HG03520 (cell line): ENCODE data around the gene ABI3BP.
A peak's percentile ranks its signal among the peaks of the same experiment; 100 is the strongest.

Experiments
- ATAC-seq: cut with Tn5 transposase; IDR thresholded peaks from one replicate; pipeline ENCODE4 v1.9.1; 2021; ENCODE audit warnings: mild to moderate bottlenecking, moderate library complexity; ENCODE audit not compliant: unreplicated experiment

ABI3BP gene

DNA sequence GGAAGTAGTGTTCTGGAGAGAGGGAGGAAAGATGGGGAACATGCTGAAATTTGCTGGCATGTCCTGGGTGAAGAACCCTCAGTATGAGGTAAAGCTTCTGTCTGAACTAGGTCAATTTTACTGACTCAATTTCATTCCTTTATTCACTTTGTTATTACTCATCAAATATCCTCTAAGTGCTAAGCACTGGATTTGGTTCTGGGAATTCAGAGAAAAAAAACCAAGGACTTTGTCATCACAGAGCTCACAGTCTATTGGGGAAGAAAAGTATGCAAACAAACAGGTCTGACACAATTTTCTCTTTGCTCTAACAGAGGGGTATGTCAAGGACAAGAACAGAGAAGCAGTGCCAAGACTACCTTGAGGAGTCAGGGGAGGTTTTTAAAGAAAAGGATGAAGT lies 215.9 kb downstream of the ABI3BP start:
- no peak for ATAC-seq

DNA sequence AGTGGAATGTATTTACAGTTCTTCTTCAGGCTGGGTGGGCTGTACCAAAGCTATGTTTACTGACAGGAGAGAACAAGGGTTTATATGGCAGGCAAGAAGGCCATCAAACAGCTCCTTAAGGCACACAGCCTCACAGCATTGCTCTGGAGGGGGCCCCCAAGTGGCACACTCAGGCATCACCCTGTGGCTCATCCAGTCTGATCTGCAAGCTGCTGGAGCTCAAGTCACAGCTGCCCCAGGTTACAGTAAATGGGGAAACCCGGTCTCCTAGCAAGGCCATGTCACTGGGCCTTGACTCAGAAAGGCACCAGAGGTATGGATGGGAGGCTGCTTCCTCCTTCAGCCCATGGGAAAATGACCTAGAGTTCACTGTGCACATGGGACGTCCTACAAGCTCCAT lies 216.5 kb downstream of the ABI3BP start:
- ATAC-seq = no peak

DNA sequence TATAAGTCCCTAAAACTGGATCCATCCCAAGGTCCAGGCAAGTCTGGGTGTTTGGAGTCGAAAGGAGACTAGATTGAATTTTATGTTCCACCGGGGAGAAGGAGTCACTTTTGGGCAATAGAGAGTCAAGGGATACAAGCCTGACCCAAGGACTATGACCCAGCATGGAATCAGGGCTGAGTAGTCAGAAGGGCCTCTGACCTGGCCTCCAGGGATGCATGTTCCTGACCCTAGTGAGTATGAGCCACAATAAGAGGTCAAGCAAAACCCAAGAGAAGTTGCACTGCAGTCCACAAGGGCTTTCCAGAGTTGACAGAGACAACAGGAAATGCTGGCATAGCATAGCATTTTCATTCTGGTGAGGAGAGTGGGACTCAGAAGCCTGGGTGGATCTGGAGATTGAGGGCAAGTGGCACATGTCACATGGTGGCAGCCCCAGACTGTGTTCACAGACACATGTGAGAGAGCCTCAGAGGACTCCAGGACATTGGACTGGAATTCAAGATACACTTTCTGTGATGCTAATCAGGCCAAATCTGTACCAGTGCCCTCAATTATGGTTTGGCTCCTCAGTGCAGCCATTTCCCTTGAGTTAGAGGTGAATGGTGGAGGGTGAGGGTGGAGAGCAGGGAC lies 217.0 kb downstream of the ABI3BP start:
- no peak for ATAC-seq

DNA sequence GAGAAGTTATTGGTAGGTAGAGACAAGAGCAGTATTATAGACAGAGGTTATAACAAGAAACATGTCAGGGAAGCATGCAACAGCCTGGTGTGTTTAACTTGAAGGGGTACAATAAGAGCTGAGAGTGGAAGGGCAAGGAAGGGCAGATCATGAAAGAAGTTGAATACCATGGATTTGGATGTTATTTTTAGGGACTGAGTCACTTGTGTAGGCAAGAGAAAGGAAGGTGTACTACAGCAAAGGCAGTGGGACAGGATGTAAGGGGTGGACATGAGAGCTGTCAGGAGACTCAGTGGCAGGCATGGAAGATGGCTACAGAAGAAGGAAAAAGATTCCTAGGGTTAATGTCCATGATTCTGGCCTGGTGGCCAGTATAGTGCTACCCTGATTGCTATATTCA lies 217.6 kb downstream of the ABI3BP start:
- no peak for ATAC-seq

DNA sequence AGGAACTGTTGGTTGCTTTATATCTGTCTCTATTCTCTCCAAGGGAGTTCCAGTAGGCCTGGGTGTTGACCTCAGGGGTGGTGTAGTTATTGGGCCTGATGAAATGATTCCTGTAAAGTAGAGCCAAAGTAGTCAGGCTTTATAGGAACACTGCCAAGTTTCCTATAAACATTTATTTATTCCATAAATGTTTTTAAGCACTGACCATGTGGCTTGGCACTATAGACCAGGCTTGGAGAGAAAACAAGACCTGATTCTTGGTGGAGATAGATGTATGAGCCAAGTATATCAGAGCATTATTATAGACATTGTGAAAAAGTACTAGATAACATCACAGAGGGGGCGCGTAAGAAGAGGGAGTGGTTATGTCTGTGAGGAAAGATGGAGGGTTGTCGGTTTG lies 218.0 kb downstream of the ABI3BP start:
- ATAC-seq = no peak

DNA sequence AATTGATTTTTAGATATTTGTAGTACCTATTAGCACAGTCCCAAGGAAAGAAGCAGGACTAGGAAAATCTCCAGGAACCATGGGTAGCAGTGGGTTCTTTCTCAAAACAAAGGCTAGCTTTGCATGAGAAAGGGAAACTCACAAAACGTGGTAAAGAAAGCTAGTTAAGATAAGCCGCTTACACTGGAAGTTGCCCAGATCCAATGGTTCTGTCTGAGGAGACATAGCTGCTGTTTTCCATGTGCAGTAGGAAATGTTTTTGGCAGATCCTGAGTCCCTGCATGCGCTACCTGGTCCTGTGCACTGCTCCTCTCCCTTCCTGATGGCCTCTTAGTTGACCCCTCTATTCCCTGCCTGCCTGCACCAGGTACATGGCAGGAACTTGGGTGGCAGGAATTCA lies 223.5 kb downstream of the ABI3BP start:
- no peak for ATAC-seq

DNA sequence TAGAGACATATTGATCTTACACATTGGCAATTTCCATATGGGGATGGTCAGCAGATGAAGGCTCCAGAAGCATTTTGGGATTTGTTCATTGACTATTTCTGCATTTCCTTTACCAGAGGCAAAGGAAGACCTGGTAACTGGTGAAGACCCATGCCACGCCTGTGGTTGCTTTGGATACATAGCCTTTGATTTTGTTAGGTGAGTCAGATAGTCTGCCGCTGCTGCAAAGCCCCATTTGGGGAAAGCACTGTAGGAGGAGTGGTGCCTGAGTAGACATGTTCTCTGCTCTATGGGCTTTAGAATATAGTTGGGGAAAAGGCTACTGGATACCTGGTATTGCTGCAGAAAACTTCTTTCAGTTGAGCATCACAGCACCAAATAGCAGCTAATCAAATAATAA lies 227.2 kb downstream of the ABI3BP start:
- ATAC-seq = no peak

DNA sequence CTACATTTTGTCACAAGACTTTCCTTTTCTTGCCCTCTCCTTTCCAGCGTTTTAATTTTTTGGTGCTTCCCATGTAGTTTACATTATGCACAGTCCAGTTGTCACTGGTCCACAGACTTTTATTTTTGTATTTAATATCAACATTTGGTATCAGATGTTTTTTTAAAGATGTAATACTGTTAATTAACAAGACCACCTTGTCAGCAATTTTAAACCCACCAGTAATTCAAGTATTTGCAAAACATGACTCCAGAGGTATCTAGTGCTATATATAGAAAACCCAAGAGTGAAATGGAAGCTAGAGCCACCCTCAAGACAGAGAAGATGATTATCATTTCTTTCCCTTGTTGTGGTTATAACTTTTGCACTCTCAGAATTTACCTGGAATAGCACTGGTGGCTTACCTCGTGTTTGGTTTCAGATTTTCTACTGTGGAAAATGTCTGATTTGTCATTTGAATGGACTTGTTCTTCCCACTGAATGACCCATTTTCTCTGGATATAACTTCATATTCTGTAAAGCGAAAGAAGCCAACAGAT lies 227.7 kb downstream of the ABI3BP start:
- ATAC-seq = no peak

DNA sequence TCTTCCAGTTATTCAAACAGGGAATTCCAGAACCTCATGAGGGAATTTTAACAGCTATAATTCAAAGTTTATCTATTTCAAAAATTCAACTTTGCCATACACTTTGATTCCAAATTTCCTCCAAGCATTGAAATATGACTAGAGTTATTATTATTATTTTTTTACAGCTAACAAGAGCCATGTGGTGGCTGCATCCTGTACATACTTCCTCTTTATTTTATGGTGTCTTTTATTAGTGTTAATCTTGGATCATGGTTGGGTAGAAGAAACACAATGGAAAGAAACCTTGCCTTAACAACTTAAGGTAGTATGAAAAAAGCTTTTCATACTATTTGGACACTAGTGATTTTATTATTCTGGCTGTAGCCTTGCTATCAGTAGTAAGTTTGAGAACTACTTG lies 231.3 kb downstream of the ABI3BP start:
- ATAC-seq = no peak

DNA sequence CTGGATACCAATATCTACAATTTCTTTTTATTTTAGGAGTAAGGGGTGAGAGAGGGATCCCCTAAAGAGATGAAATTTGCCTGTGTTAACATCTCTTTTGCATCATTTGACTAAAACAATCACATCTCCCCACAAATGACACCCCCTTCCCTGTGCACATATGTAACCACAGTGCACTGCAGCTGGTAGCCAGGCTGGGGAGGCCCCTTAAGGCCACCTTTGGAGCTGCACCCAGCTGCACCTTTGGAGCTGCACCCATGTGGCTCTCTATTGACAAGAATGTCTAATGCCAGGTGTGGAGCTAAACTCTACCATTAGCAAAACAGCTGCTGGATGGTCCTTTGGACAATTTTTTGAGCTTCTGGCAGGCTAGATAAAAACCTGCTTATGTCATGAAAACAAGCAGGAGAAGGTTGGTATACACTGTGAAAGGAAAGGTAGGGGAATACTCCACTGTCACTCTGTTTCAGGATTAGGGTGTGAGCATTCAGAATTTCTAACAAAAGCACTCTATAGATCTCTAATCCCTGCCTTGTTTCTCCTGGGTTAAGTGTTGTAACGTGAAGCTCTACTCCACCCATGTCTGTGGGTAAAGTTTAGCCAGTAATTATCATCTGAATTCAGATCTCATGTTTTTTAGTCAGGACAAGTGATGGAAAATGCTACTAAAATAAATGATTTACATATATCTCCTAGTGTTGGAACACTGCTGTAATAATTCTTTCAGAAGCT lies 231.8 kb downstream of the ABI3BP start:
- peak; percentile 86 for ATAC-seq

DNA sequence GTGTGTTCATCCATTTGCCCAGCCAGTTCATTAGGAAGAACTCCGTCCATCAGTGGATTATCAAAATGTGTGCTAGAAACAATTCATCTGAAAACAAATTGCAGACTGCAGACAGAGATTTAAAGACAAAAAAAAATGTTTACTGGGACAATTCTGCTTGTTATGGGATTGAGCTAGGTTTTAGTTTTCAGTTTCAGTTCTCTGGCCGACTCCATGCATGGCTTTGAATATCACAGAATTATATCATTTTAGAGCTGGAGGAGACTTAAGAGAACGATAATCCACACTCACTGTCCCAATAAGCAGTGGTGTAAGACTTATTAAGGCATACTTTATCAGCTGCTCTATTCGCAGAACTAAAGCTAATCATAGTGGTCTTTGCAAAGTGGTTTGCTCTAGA lies 232.8 kb downstream of the ABI3BP start:
- no peak for ATAC-seq

DNA sequence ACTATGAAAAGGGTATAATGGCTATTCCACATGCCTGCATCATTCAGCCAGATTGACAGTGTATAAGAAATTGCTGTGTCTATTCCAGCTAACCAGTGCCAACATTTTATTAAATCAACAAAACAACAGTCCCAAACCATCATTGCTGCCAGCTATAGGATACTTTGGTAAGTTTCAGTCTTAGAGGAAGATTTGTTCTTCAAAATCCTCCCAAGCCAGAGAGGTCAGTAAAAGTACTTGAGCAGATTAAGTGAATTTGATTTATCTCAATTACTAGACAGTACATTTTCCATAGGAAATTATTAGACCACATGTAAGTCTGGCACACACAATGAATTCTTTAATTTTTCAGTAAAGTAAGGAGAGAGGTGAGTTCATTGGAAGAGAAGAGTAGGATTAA lies 233.3 kb downstream of the ABI3BP start:
- ATAC-seq = no peak

DNA sequence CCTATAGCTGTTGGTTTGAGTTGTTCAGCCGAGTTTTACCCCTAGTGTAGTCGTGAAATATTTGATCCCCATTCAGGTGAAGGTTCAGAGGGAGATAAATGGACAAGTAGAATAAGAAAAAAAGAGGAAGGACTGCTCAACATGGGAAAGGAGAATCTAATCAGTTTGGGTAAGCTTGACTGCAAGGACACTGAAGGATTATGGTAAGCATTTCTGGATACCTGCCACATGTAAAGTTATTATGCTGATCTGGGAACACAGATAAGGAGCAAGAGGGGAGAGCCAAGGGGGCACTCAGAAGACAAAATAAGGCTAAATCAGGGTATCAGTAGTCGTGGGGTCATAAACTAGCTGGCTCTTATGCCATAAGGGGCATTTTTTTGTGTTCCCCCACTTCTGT lies 234.1 kb downstream of the ABI3BP start:
- ATAC-seq = no peak

DNA sequence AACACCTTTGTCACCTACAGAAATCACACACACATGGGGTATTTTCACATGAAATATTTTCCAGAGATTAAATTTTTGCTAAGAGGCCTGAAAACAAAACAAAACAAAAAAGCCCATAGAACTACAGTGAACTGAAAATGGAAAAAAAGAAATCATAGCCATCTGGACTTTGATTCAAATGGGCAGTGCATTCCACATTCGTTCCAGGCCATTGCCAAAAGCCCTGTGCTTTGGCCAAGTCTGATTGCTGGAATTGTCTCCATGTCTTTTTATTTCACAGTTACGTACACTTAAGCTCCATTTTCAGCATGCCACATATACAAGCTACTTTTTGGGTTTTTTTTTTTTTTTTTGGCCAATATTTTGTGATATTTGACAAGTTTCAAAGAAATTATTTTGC lies 236.8 kb downstream of the ABI3BP start:
- no peak for ATAC-seq

DNA sequence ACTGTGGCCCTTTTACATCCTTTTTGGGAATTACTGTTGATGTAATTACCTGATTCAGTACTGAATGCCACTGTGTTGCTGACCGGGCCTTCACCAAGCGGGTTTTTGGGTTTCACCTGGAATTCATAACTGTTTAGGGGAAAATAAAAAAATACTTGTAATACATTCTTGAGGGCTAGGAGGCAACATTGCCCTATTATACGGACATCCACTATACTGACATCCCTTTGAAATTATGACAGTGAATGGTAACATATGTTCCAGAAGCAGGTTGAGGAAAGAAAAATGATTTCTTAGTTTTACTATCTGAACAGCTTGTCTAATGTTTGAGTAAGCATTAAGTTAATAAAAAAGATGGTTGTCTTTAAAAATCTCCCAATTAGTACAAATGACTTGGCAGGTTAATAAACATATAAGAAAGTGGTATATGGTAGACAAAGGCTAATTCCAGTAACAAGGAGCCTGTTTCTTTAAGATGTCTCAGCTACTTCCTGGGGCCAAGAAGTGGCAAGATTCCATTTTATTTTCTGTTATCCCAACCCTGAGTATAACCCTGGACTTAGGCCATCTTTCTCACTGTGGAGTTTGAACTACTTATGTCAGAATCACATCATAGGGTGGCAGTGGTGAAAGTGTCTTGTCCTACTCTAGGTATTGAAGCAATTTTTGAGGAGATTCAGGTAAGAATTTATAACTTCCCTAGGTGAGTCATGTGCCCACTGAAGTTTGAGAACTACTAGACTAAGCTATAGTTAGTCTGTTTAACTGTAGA lies 238.5 kb downstream of the ABI3BP start:
- no peak for ATAC-seq

DNA sequence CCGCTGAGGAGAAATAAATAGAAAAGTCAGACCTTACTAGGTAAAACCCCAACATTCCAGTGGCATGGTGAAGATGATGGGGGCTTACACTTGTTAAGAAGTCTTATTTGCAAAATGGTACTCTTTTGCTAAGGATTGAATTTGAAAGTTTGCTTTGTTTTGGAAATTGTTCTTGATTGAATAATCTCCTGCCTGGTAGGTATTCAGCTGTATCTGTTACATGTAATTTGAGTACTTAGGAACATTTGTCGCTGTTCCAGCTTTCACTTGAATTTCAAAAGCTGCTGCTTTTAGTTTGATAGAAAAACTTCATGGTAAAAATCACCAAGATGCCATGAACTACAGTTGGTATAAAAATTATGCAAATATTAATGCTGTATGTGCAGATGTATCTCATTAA lies 239.4 kb downstream of the ABI3BP start:
- ATAC-seq = no peak

DNA sequence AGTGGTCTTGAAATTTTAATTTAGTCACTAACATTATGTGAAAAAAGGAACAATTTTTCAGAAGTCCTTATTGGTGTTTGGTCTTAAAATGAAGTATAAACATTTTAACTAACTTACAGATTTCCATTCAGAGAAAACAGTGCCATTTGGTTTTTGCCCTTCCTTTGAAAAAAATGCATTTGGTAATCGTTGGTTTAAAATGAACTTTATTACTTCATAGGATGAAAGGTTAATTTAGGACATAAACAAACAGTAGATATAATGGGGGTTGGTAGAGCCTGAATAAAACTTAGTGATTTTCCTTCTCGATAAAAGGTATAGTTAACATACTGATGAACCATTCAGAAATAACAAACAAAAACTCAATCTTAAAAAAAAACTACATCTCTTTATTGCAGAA lies 244.3 kb downstream of the ABI3BP start:
- ATAC-seq = no peak

DNA sequence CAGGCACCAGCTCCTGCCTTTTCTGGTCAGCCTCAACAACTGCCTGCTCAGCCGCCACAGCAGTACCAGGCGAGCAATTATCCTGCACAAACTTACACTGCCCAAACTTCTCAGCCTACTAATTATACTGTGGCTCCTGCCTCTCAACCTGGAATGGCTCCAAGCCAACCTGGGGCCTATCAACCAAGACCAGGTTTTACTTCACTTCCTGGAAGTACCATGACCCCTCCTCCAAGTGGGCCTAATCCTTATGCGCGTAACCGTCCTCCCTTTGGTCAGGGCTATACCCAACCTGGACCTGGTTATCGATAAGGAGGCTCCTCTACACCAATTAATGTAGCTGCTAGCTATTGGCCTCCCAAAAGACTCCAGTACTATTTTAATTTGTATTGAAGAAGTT lies 245.0 kb downstream of the ABI3BP start:
- no peak for ATAC-seq

DNA sequence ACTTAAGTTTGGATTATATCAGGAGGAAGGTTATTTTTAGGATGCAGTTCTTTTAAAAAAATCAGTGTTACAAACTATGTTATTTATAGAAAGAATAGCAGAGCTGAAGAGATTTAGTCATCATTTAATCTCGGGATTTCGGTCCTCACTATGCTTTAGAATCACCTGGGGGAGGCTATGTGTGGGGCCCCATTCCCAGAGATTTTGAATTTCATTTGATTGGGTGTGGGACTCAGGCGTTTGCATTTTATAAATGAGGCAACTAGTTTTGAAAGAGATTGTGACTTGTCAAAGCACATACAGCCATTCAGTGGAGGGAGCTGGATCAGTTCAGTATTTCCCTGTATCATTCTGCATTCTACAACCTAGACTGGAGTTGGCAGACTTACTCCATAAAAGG lies 247.1 kb downstream of the ABI3BP start:
- no peak for ATAC-seq

DNA sequence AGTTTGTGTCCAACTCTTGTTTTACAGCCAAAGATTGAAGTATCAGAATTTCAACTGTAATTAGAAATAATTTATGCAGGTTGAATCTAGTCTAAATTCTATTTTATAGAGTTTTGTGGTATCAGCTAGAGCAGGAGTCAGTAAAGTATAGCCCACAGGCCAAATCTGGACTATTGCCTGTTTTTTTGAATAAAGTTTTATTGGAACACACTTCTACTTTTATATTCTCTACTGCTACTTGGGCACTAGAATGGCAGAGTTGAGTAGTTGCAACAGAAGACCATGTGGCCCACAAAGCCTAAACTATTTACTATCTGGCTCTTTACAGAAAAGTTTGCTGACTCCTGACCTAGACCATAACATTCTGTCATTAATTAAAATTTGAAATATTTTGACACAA lies 247.6 kb downstream of the ABI3BP start:
- no peak for ATAC-seq

DNA sequence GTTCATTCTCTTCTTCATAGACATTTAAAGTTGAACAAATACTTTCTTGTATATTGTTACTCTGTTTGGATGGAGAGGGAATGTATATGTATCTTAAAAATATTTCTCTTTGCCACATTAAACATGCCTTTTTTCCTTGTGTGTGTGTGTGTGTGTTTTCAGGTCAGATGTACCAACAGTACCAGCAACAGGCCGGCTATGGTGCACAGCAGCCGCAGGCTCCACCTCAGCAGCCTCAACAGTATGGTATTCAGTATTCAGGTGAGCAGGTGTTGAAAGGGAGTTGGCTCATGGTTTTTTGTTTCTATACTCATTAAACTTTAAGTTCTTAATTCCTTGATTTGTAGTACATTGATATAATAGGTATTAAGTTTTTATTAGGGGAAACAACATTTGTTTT lies 248.6 kb downstream of the ABI3BP start:
- no peak for ATAC-seq

DNA sequence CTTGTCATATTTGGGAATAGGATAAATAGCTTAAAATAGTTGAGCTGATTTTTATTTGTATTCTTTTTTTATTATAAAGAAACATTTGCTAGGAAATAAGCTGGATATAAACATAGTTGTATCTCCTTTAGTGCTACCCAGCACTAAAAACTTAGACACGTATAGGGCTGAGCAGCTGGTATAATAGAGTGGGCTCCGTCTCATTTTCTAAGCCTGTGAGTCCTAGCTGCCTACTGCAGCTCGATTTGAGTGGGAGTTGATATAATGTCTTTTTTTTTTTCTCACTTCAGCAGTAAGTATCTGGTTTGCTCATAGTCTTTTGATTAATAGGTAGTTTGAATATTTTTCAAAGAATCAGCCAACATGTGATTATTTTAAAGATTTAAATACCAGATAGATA lies 249.7 kb downstream of the ABI3BP start:
- no peak for ATAC-seq
